ENCODE data around the gene MRPL4. TPM values are rescaled to one million over a fixed set of nuclear protein-coding genes. Genes with fewer than 3 reads are reported as not detected.

The MRPL4 gene
- total RNA-seq, 2 donors from 2014 or later: 72.6 to 75.6 TPM

DNA sequence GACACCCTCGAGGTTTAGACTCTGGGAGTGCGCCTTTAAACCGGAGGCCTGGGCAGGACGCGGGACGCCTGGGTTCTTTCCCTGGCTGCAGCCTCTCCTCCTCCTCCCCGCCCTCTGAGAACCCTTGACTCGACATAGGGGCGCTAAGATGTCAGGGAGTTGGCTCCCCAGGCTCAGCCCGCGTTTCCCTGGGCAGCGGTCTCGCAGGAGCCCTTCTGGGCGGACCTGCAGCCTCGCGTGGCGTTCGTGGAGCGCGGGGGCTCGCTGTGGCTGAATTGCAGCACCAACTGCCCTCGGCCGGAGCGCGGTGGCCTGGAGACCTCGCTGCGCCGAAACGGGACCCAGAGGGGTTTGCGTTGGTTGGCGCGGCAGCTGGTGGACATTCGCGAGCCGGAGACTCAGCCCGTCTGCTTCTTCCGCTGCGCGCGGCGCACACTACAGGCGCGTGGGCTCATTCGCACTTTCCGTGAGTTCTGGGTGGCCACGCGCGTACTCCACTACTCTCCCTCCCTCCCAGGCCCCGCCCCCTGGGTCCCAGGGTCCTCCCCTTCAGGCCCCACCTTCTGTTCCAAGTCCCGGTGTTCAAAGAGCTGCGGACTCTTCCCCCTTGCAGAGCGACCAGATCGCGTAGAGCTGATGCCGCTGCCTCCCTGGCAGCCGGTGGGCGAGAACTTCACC lies 39.0 kb downstream of the MRPL4 start:
- Histone ChIP-seq H3K4me1 (replicated peaks) (peaks cover 5% of the 10 kb centered on the region), H3K36me3 (no peaks in the 10 kb centered on the region), H3K9me3 (no peaks in the 10 kb centered on the region), H3K27ac (no peak overlapping the region), H3K4me3 (peak overlapping the region; percentile 10 to 23), H3K27me3 (replicated peaks; ENCODE audit: insufficient read depth) (peaks cover 61% of the 10 kb centered on the region)
- TF ChIP-seq, protein P1, sequence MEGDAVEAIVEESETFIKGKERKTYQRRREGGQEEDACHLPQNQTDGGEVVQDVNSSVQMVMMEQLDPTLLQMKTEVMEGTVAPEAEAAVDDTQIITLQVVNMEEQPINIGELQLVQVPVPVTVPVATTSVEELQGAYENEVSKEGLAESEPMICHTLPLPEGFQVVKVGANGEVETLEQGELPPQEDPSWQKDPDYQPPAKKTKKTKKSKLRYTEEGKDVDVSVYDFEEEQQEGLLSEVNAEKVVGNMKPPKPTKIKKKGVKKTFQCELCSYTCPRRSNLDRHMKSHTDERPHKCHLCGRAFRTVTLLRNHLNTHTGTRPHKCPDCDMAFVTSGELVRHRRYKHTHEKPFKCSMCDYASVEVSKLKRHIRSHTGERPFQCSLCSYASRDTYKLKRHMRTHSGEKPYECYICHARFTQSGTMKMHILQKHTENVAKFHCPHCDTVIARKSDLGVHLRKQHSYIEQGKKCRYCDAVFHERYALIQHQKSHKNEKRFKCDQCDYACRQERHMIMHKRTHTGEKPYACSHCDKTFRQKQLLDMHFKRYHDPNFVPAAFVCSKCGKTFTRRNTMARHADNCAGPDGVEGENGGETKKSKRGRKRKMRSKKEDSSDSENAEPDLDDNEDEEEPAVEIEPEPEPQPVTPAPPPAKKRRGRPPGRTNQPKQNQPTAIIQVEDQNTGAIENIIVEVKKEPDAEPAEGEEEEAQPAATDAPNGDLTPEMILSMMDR (IDR thresholded peaks at IDR 0.05): no peak
- TF ChIP-seq POLR2A (IDR thresholded peaks at IDR 0.05) (no peak), POLR2AphosphoS5 (IDR thresholded peaks at IDR 0.05) (no peak)
- 2% methylated on average over 30 of the region's 57 CpGs for WGBS
- no peak for DNase-seq (ENCODE audit: low spot score)
- intact Hi-C loops (cut with DNase I): no loop called here

DNA sequence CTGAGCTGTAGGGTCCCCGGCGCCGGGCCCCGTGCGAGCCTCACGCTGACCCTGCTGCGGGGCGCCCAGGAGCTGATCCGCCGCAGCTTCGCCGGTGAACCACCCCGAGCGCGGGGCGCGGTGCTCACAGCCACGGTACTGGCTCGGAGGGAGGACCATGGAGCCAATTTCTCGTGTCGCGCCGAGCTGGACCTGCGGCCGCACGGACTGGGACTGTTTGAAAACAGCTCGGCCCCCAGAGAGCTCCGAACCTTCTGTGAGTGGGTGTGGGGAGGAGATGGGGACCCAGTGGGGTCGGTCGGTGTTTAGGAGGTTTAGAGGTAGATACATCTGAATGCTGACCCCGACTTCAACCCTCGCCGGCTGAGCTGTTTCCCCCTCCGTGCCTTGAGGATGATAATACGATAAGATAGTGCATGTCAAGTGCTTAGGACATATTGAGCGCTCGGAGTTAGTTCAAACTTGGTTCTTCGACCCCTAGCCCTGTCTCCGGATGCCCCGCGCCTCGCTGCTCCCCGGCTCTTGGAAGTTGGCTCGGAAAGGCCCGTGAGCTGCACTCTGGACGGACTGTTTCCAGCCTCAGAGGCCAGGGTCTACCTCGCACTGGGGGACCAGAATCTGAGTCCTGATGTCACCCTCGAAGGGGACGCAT lies 39.7 kb downstream of the MRPL4 start:
- Histone ChIP-seq H3K36me3 (no peaks in the 10 kb centered on the region), H3K4me1 (replicated peaks) (peaks cover 5% of the 10 kb centered on the region), H3K9me3 (no peaks in the 10 kb centered on the region), H3K27me3 (replicated peaks; ENCODE audit: insufficient read depth) (peaks cover 61% of the 10 kb centered on the region), H3K4me3 (peak overlapping the region; percentile 10 to 23), H3K27ac (no peak overlapping the region)
- no peak for TF ChIP-seq POLR2A (IDR thresholded peaks at IDR 0.05)
- no peak for TF ChIP-seq POLR2AphosphoS5 (IDR thresholded peaks at IDR 0.05)
- TF ChIP-seq, protein P1 (IDR thresholded peaks at IDR 0.05): no peak
- WGBS: 3% methylated on average over 49 of the region's 49 CpGs
- intact Hi-C loops (cut with DNase I): no loop called here
- DNase-seq (ENCODE audit: low spot score): no peak

DNA sequence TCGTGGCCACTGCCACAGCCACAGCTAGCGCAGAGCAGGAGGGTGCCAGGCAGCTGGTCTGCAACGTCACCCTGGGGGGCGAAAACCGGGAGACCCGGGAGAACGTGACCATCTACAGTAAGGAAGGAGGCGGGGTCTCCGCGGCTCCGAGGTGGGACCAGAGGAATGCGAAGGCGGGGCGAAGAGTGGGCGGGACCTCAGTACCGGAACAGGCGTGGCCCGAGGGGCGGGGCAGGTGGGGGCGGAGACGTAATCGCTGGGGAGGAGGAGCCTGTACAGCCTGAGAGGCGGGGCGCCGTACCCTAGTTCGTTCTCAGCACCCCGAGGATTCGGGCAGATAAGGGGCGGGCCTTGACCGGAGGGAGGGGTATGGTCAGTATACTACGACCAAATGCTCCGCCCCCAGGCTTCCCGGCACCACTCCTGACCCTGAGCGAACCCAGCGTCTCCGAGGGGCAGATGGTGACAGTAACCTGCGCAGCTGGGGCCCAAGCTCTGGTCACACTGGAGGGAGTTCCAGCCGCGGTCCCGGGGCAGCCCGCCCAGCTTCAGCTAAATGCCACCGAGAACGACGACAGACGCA lies 40.3 kb downstream of the MRPL4 start:
- peaks cover 57% of the 10 kb centered on the region for H3K27me3 ChIP-seq (replicated peaks; ENCODE audit: insufficient read depth)
- TF ChIP-seq, protein P1 (IDR thresholded peaks at IDR 0.05): no peak
- TF ChIP-seq POLR2A (IDR thresholded peaks at IDR 0.05) (no peak), POLR2AphosphoS5 (IDR thresholded peaks at IDR 0.05) (no peak)
- DNase-seq (ENCODE audit: low spot score): peak; percentile 58
- intact Hi-C loops (cut with DNase I): no loop called here
- H3K27ac ChIP-seq: no peak overlapping the region
- no peaks in the 10 kb centered on the region for H3K9me3 ChIP-seq
- peak overlapping the region; percentile 10 to 23 for H3K4me3 ChIP-seq
- WGBS: 1% methylated on average over 45 of the region's 45 CpGs
- peaks cover 5% of the 10 kb centered on the region for H3K4me1 ChIP-seq (replicated peaks)
- no peaks in the 10 kb centered on the region for H3K36me3 ChIP-seq

DNA sequence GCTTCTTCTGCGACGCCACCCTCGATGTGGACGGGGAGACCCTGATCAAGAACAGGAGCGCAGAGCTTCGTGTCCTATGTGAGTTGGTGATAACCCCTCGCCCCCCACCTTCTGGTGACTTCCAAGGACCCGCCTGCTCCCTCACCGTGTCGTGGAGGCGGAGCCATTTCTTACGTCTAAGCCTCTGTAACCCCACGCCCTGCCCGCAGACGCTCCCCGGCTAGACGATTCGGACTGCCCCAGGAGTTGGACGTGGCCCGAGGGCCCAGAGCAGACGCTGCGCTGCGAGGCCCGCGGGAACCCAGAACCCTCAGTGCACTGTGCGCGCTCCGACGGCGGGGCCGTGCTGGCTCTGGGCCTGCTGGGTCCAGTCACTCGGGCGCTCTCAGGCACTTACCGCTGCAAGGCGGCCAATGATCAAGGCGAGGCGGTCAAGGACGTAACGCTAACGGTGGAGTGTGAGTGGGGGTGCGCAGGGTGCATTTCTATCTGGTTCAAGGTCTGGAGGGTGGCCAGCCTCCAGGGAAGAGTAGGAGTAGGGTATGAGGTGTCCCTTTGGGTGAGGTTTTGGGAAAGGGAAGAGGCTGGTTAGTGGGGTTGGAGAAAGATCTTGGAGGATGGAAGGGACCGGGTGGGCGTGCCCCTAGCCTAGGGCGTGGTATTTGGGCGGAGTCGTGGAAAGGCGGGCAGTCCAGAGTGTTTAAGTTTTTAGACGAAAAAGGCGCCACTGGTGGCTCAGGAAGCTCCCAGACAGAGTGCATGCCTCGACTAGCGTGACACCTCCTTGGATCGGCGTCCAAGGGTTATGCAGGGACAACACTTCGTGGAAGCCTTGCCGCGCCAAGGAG lies 41.0 kb downstream of the MRPL4 start:
- no peaks in the 10 kb centered on the region for H3K36me3 ChIP-seq
- H3K4me3 ChIP-seq: peak overlapping the region; percentile 10 to 17
- H3K4me1 ChIP-seq (replicated peaks): peaks cover 5% of the 10 kb centered on the region
- H3K27ac ChIP-seq: no peak overlapping the region
- intact Hi-C loops (cut with DNase I): no loop called here
- no peak for DNase-seq (ENCODE audit: low spot score)
- TF ChIP-seq POLR2AphosphoS5 (IDR thresholded peaks at IDR 0.05) (no peak), POLR2A (IDR thresholded peaks at IDR 0.05) (no peak)
- TF ChIP-seq, protein P1 (IDR thresholded peaks at IDR 0.05): no peak
- WGBS: 9% methylated on average over 56 of the region's 56 CpGs
- peaks cover 56% of the 10 kb centered on the region for H3K27me3 ChIP-seq (replicated peaks; ENCODE audit: insufficient read depth)
- no peaks in the 10 kb centered on the region for H3K9me3 ChIP-seq
